Brain microvascular endothelial cell (primary cell): ENCODE measurements around the gene PTPN7.
"Not testable (repeated sequence)": the region's sequence is repeated elsewhere in the genome, so short reads cannot be mapped to it uniquely, and the experiment has no call there.

ENCODE experiments used
- DNase-seq: peaks from one replicate; pipeline ENCODE4 v3.0.0-alpha.2; 2020
- H3K27ac ChIP-seq: fragments of 250-450 bp; sonication (Bioruptor Pico); 2 replicates; pipeline ENCODE4 v1.5.1; 2020; ENCODE audit warnings: mild to moderate bottlenecking, moderate library complexity
- H3K27me3 ChIP-seq: fragments of 250-450 bp; sonication (Bioruptor Pico); replicated peaks from 2 replicates; pipeline ENCODE4 v1.5.1; 2020; ENCODE audit warnings: mild to moderate bottlenecking
- H3K36me3 ChIP-seq: fragments of 250-450 bp; sonication (Bioruptor Pico); replicated peaks from 2 replicates; pipeline ENCODE4 v1.5.1; 2020; ENCODE audit warnings: mild to moderate bottlenecking
- H3K4me3 ChIP-seq: 2 replicates; pipeline ENCODE4 v1.5.1; 2011; ENCODE audit warnings: low read depth, mild to moderate bottlenecking, control low read depth, low read length, moderate library complexity
- CTCF ChIP-seq: IDR thresholded peaks from 2 replicates; pipeline ENCODE4 v1.5.1; 2011; ENCODE audit warnings: low read depth, mild to moderate bottlenecking, moderate library complexity, low read length, control low read depth, inconsistent platforms; ENCODE audit errors: missing control alignments
- in situ Hi-C: cut with HindIII; loops from 2 replicates; pipeline ENCODE4 v1.10.0; 2017; ENCODE audit warnings: low sequenced_read_pairs, low pct_ligation_motif_present

Gene PTPN7

GRCh38 chr1:202143011-202143767 lies 17.2 kb downstream of the PTPN7 start:
- DNase-seq = no peak
- Histone ChIP-seq H3K36me3 (no peaks in the 10 kb centered on the region), H3K4me3 (peak overlapping the region; percentile 80), H3K27ac (no peak overlapping the region), H3K27me3 (no peaks in the 10 kb centered on the region)
- no peak for TF ChIP-seq CTCF
- in situ Hi-C loops = loop anchor here (25.0 kb wide), 1 partner anchor 131 kb away; the partner anchor contains the start of gene ELF3

GRCh38 chr1:202141468-202141867 lies 18.9 kb downstream of the PTPN7 start:
- not testable (repeated sequence) for H3K36me3 ChIP-seq, H3K27ac ChIP-seq, H3K4me3 ChIP-seq, DNase-seq, H3K27me3 ChIP-seq
- in situ Hi-C loops = loop anchor here (25.0 kb wide), 1 partner anchor 129 kb away; the partner anchor contains the start of gene ELF3

- no peak for DNase-seq
- in situ Hi-C loops = loop anchor here (25.0 kb wide), 1 partner anchor 129 kb away; the partner anchor contains the start of gene ELF3
- H3K27me3 ChIP-seq = no peaks in the 10 kb centered on the region
- H3K36me3 ChIP-seq = peaks cover 3% of the 10 kb centered on the region
- no peak overlapping the region for H3K27ac ChIP-seq
- no peak for TF ChIP-seq CTCF
- no peak overlapping the region for H3K4me3 ChIP-seq
Measured at GRCh38 chr1:202140833-202141232, 19.6 kb downstream of the PTPN7 start.

GRCh38 chr1:202135221-202135721 lies 25.1 kb downstream of the PTPN7 start:
- H3K4me3 ChIP-seq = no peak overlapping the region
- in situ Hi-C loops = loop anchor here (25.0 kb wide), 1 partner anchor 123 kb away; the partner anchor contains the start of gene ELF3
- no peaks in the 10 kb centered on the region for H3K27me3 ChIP-seq
- peaks cover 22% of the 10 kb centered on the region for H3K36me3 ChIP-seq
- peak; percentile 91 for TF ChIP-seq CTCF
- no peak overlapping the region for H3K27ac ChIP-seq
- DNase-seq = peak; percentile 42

GRCh38 chr1:202134645-202135172 lies 25.7 kb downstream of the PTPN7 start:
- Histone ChIP-seq H3K27ac (no peak overlapping the region), H3K4me3 (no peak overlapping the region), H3K27me3 (no peaks in the 10 kb centered on the region), H3K36me3 (peaks cover 22% of the 10 kb centered on the region)
- DNase-seq = no peak
- in situ Hi-C loops = loop anchor here (25.0 kb wide), 1 partner anchor 122 kb away; the partner anchor contains the start of gene ELF3
- TF ChIP-seq CTCF = no peak

GRCh38 chr1:202133989-202134388 lies 26.4 kb downstream of the PTPN7 start:
- H3K36me3 ChIP-seq = peaks cover 22% of the 10 kb centered on the region
- DNase-seq = no peak
- H3K27me3 ChIP-seq = no peaks in the 10 kb centered on the region
- H3K4me3 ChIP-seq = no peak overlapping the region
- no peak for TF ChIP-seq CTCF
- in situ Hi-C loops = loop anchor here (25.0 kb wide), 1 partner anchor 122 kb away; the partner anchor contains the start of gene ELF3
- no peak overlapping the region for H3K27ac ChIP-seq
